H9 (cell line): ENCODE measurements around the gene MST1R. TPM values are rescaled to one million over a fixed set of nuclear protein-coding genes. Genes with fewer than 3 reads are reported as not detected.

Source experiments
- DNase-seq: peaks from one replicate; pipeline ENCODE4 v3.0.0-alpha.2; 2017
- H2AFZ ChIP-seq: one replicate; pipeline ENCODE4 v1.6.1; 2013; ENCODE audit warnings: mild to moderate bottlenecking, low read length, control low read depth, moderate library complexity
- H2AK5ac ChIP-seq: 2 replicates; pipeline ENCODE4 v1.6.1; 2013; ENCODE audit warnings: low read length, control low read depth, mixed read lengths; ENCODE audit not compliant: insufficient read length
- H2BK120ac ChIP-seq: one replicate; pipeline ENCODE4 v1.6.1; 2013; ENCODE audit warnings: low read depth, mild to moderate bottlenecking, low read length, control low read depth, inconsistent platforms; ENCODE audit not compliant: poor library complexity, severe bottlenecking
- H2BK12ac ChIP-seq: 2 replicates; pipeline ENCODE4 v1.6.1; 2013; ENCODE audit warnings: low read length, control low read depth, mixed read lengths, low read depth; ENCODE audit not compliant: insufficient read length
- H2BK15ac ChIP-seq: 2 replicates; pipeline ENCODE4 v1.6.1; 2013; ENCODE audit warnings: low read depth, low read length, control low read depth
- H2BK20ac ChIP-seq: one replicate; pipeline ENCODE4 v1.6.1; 2013; ENCODE audit warnings: low read depth, mild to moderate bottlenecking, low read length, control low read depth, inconsistent platforms; ENCODE audit not compliant: poor library complexity, severe bottlenecking
- H2BK5ac ChIP-seq: 2 replicates; pipeline ENCODE4 v1.6.1; 2013; ENCODE audit warnings: low read length, control low read depth, mixed read lengths; ENCODE audit not compliant: insufficient read length
- H3K14ac ChIP-seq: 2 replicates; pipeline ENCODE4 v1.6.1; 2013; ENCODE audit warnings: low read length, control low read depth; ENCODE audit not compliant: insufficient read depth
- H3K18ac ChIP-seq: 2 replicates; pipeline ENCODE4 v1.6.1; 2013; ENCODE audit warnings: low read depth, mild to moderate bottlenecking, mixed read lengths, low read length, control low read depth; ENCODE audit not compliant: insufficient read length
- H3K23ac ChIP-seq: 2 replicates; pipeline ENCODE4 v1.6.1; 2013; ENCODE audit warnings: low read length, control low read depth, mixed read lengths, low read depth; ENCODE audit not compliant: insufficient read length
- H3K23me2 ChIP-seq: 2 replicates; pipeline ENCODE4 v1.6.1; 2013; ENCODE audit warnings: low read depth, mild to moderate bottlenecking, mixed read lengths, low read length, control low read depth; ENCODE audit not compliant: insufficient read length, poor library complexity, severe bottlenecking
- H3K27ac ChIP-seq: 2 replicates; pipeline ENCODE4 v1.5.1; 2013; ENCODE audit warnings: low read length, control low read depth, mixed read lengths, low read depth; ENCODE audit not compliant: insufficient read length
- H3K27me3 ChIP-seq: 2 replicates; pipeline ENCODE4 v1.6.1; 2013; ENCODE audit warnings: low read length, control low read depth, inconsistent platforms; ENCODE audit not compliant: insufficient read depth
- H3K4ac ChIP-seq: 2 replicates; pipeline ENCODE4 v1.6.1; 2013; ENCODE audit warnings: low read depth, mild to moderate bottlenecking, control low read depth, inconsistent platforms, low read length, moderate library complexity
- H3K4me1 ChIP-seq: 2 replicates; pipeline ENCODE4 v1.6.1; 2013; ENCODE audit warnings: low read length, control low read depth, inconsistent platforms; ENCODE audit not compliant: insufficient read depth
- H3K4me2 ChIP-seq: 2 replicates; pipeline ENCODE4 v1.6.1; 2013; ENCODE audit warnings: low read length, control low read depth, mixed read lengths; ENCODE audit not compliant: insufficient read length, insufficient read depth
- H3K56ac ChIP-seq: 2 replicates; pipeline ENCODE4 v1.6.1; 2013; ENCODE audit warnings: low read depth, mild to moderate bottlenecking, mixed read lengths, low read length, control low read depth; ENCODE audit not compliant: insufficient read length
- H3K79me1 ChIP-seq: 2 replicates; pipeline ENCODE4 v1.6.1; 2013; ENCODE audit warnings: low read depth, mild to moderate bottlenecking, moderate library complexity, low read length, control low read depth, inconsistent platforms; ENCODE audit not compliant: insufficient read depth, poor library complexity, severe bottlenecking
- H3K79me2 ChIP-seq: 2 replicates; pipeline ENCODE4 v1.6.1; 2013; ENCODE audit warnings: low read length, control low read depth, inconsistent platforms; ENCODE audit not compliant: insufficient read depth
- H3K9ac ChIP-seq: 2 replicates; pipeline ENCODE4 v1.6.1; 2013; ENCODE audit warnings: low read length, control low read depth, mixed read lengths; ENCODE audit not compliant: insufficient read length; ENCODE audit errors: extremely low read depth
- H3K9me3 ChIP-seq: one replicate; pipeline ENCODE4 v1.6.1; 2013; ENCODE audit warnings: low read depth, low read length, inconsistent platforms; ENCODE audit not compliant: control insufficient read depth
- H3T11ph ChIP-seq: one replicate; pipeline ENCODE4 v1.6.1; 2013; ENCODE audit warnings: mild to moderate bottlenecking, low read length, control low read depth, inconsistent platforms
- H4K20me1 ChIP-seq: one replicate; pipeline ENCODE4 v1.6.1; 2013; ENCODE audit not compliant: control insufficient read depth, insufficient read length, insufficient read depth
- H4K5ac ChIP-seq: 2 replicates; pipeline ENCODE4 v1.6.1; 2013; ENCODE audit warnings: low read depth, mild to moderate bottlenecking, mixed read lengths, low read length, control low read depth; ENCODE audit not compliant: insufficient read length
- H4K8ac ChIP-seq: replicated peaks from 2 replicates; pipeline ENCODE4 v1.6.1; 2013; ENCODE audit warnings: low read length, control low read depth, mixed read lengths, low read depth; ENCODE audit not compliant: insufficient read length
- H4K91ac ChIP-seq: 2 replicates; pipeline ENCODE4 v1.6.1; 2013; ENCODE audit warnings: low read depth, mild to moderate bottlenecking, moderate library complexity, mixed read lengths, low read length, control low read depth; ENCODE audit not compliant: insufficient read length
- H3K27ac Mint-ChIP-seq, 3 experiments: 2 replicates in 2 of 3; 3 replicates in 1 of 3; pipeline ENCODE4 v1.8.0; 2020 to 2021; ENCODE audit warnings: mixed read lengths in 3 of 3, mild to moderate bottlenecking in 1 of 3, moderate library complexity in 1 of 3
- H3K27me3 Mint-ChIP-seq: 2 replicates; pipeline ENCODE4 v1.8.0; 2021; ENCODE audit warnings: low read depth, mild to moderate bottlenecking, moderate library complexity, mixed read lengths
- H3K36me3 Mint-ChIP-seq, 3 experiments: 2 replicates in 2 of 3; 3 replicates in 1 of 3; pipeline ENCODE4 v1.8.0; 2020 to 2021; ENCODE audit warnings: low read depth in 3 of 3, mixed read lengths in 3 of 3; ENCODE audit not compliant: insufficient read depth in 1 of 3
- H3K4me1 Mint-ChIP-seq, 2 experiments: 2 replicates each; pipeline ENCODE4 v1.8.0; 2020; ENCODE audit warnings: mixed read lengths in 2 of 2
- H3K4me3 Mint-ChIP-seq, 2 experiments: 2 replicates in 1 of 2; 3 replicates in 1 of 2; pipeline ENCODE4 v1.8.0; 2020 to 2021; ENCODE audit warnings: mild to moderate bottlenecking in 2 of 2, mixed read lengths in 2 of 2, moderate library complexity in 1 of 2
- H3K9me3 Mint-ChIP-seq, 2 experiments: 2 replicates in 1 of 2; 3 replicates in 1 of 2; pipeline ENCODE4 v1.8.0; 2020; ENCODE audit warnings: mild to moderate bottlenecking in 2 of 2, mixed read lengths in 2 of 2, moderate library complexity in 1 of 2
- WGBS: extraction: QIAGEN DNeasy Blood & Tissue Kit; methylation state at CpG from one replicate; pipeline ENCODE4 v1.1.7; 2013; ENCODE audit warnings: missing lambda C conversion rate, low lambda C conversion rate, mixed read lengths; ENCODE audit not compliant: insufficient read length; ENCODE audit errors: extremely low coverage; 5-methylcytosine and 5-hydroxymethylcytosine counted together
- total RNA-seq: library from RNA; stranded (reverse); gene quantifications from 2 replicates; pipeline ENCODE4 v1.2.1, GENCODE V29; 2021
- TF ChIP-seq, protein P1 (sequence below): fragments of 200-600 bp; sonication (generic); conservative IDR thresholded peaks from 3 replicates; pipeline ENCODE4 v1.8.0; 2021; ENCODE audit warnings: antibody characterized with exemption, mild to moderate bottlenecking

MST1R gene
- total RNA-seq, 1 experiment from 2014 or later: 4.9 TPM

- Histone ChIP-seq H4K20me1 (peaks cover 5% of the 10 kb centered on the region), H3K23me2 (no peaks in the 10 kb centered on the region), H2AK5ac (no peak overlapping the region), H4K91ac (no peak overlapping the region), H3K9ac (no peak overlapping the region), H2BK12ac (no peak overlapping the region), H3K56ac (no peak overlapping the region), H3K4me2 (no peak overlapping the region), H3K4ac (no peak overlapping the region), H3K18ac (no peak overlapping the region), H3K79me2 (no peaks in the 10 kb centered on the region), H3K27me3 (no peaks in the 10 kb centered on the region), H3K14ac (no peak overlapping the region; the same call in 1 of the 2 replicates), H2AFZ (no peak overlapping the region), H2BK15ac (no peak overlapping the region), H2BK5ac (no peak overlapping the region), H3K79me1 (no peaks in the 10 kb centered on the region), H3T11ph (no peak overlapping the region), H3K9me3 (no peaks in the 10 kb centered on the region), H4K5ac (no peak overlapping the region), H2BK120ac (no peak overlapping the region), H2BK20ac (no peak overlapping the region), H4K8ac (no peak overlapping the region), H3K23ac (no peak overlapping the region), H3K4me1 (no peaks in the 10 kb centered on the region), H3K27ac (no peak overlapping the region)
- no peak overlapping the region for H3K4me3 Mint-ChIP-seq
- H3K36me3 Mint-ChIP-seq: peaks cover 0 to 5% (median 3%) of the 10 kb centered on the region in 3 experiments; a peak in 2 of 7 replicates
- H3K27ac Mint-ChIP-seq: no peak overlapping the region
- TF ChIP-seq, protein P1, sequence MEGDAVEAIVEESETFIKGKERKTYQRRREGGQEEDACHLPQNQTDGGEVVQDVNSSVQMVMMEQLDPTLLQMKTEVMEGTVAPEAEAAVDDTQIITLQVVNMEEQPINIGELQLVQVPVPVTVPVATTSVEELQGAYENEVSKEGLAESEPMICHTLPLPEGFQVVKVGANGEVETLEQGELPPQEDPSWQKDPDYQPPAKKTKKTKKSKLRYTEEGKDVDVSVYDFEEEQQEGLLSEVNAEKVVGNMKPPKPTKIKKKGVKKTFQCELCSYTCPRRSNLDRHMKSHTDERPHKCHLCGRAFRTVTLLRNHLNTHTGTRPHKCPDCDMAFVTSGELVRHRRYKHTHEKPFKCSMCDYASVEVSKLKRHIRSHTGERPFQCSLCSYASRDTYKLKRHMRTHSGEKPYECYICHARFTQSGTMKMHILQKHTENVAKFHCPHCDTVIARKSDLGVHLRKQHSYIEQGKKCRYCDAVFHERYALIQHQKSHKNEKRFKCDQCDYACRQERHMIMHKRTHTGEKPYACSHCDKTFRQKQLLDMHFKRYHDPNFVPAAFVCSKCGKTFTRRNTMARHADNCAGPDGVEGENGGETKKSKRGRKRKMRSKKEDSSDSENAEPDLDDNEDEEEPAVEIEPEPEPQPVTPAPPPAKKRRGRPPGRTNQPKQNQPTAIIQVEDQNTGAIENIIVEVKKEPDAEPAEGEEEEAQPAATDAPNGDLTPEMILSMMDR: no peak
- no peaks in the 10 kb centered on the region for H3K9me3 Mint-ChIP-seq
- H3K4me1 Mint-ChIP-seq: peaks cover 3% of the 10 kb centered on the region in 2 experiments; a peak in 3 of 4 replicates
- DNase-seq: no peak
- no CpG with 5 or more reads among the region's 5 CpGs for WGBS
- H3K27me3 Mint-ChIP-seq: no peaks in the 10 kb centered on the region
Measured at GRCh38 chr3:49896345-49896744, 7.3 kb downstream of the MST1R start.
